H1 (cell line): ENCODE results near the gene CACNG4. TPM values are rescaled to one million over a fixed set of nuclear protein-coding genes. Genes with fewer than 3 reads are reported as not detected.

ENCODE experiments used
- CTCF ChIA-PET: fragments of 300-600 bp; sonication (Branson Sonifier 250); formaldehyde crosslinking; loops from one replicate; lab custom pipeline; 2021; ENCODE audit not compliant: partially characterized antibody; lab: Charles Lee
- POLR2A ChIA-PET: fragments of 300-600 bp; sonication (Branson Sonifier 250); formaldehyde crosslinking; loops from one replicate; lab custom pipeline; 2021; ENCODE audit warnings: inconsistent platforms; ENCODE audit not compliant: partially characterized antibody; lab: Charles Lee
- DNase-seq, 2 experiments: peaks; one replicate each; pipeline versions ENCODE4 v3.0.0 to v3.0.0-alpha.2; 2010 to 2022; ENCODE audit warnings: low spot score in 2 of 2, low read depth in 1 of 2, mixed read lengths in 1 of 2
- FAIRE-seq: peaks from 2 replicates; lab custom pipeline; 2011; peaks lifted over from hg19 to GRCh38; lab: Jason Lieb, UNC
- H2AFZ ChIP-seq: 2 replicates; pipeline ENCODE4 v1.8.1; 2012; ENCODE audit warnings: low read length, inconsistent platforms
- H2AK5ac ChIP-seq: 2 replicates; pipeline ENCODE4 v1.6.1; 2013; ENCODE audit warnings: low read depth, low read length
- H2BK120ac ChIP-seq: replicated peaks from 2 replicates; pipeline ENCODE3; 2013; ENCODE audit warnings: low read depth, low read length, inconsistent platforms
- H2BK12ac ChIP-seq: 2 replicates; pipeline ENCODE4 v1.6.1; 2013; ENCODE audit warnings: low read depth, low read length
- H2BK15ac ChIP-seq: 2 replicates; pipeline ENCODE4 v1.6.1; 2013; ENCODE audit warnings: low read length
- H2BK20ac ChIP-seq: 2 replicates; pipeline ENCODE4 v1.6.1; 2013; ENCODE audit warnings: low read length
- H2BK5ac ChIP-seq: 2 replicates; pipeline ENCODE4 v1.6.1; 2013; ENCODE audit warnings: low read depth, low read length
- H3K14ac ChIP-seq: 2 replicates; pipeline ENCODE4 v1.6.1; 2013; ENCODE audit warnings: inconsistent platforms; ENCODE audit not compliant: insufficient read length
- H3K18ac ChIP-seq: 2 replicates; pipeline ENCODE4 v1.6.1; 2013; ENCODE audit warnings: low read length; ENCODE audit errors: extremely low read depth
- H3K23ac ChIP-seq: 2 replicates; pipeline ENCODE4 v1.6.1; 2013; ENCODE audit warnings: inconsistent platforms; ENCODE audit not compliant: insufficient read length
- H3K23me2 ChIP-seq: 2 replicates; pipeline ENCODE4 v1.6.1; 2013; ENCODE audit warnings: low read depth, low read length
- H3K27ac ChIP-seq: 2 replicates; pipeline ENCODE4 v1.6.1; 2011; ENCODE audit warnings: low read depth, low read length, inconsistent platforms
- H3K27me3 ChIP-seq, 4 experiments: replicated peaks in 1 of 4; 1 replicate in 1 of 4; 2 replicates in 3 of 4; pipeline versions ENCODE4 v1.6.1 to v1.8.1; 2011 to 2013; ENCODE audit warnings: low read length in 3 of 4, mild to moderate bottlenecking in 3 of 4, inconsistent platforms in 2 of 4, mixed read lengths in 2 of 4, moderate library complexity in 1 of 4; ENCODE audit not compliant: control insufficient read depth in 3 of 4, insufficient read depth in 3 of 4; ENCODE audit errors: extremely low read depth in 1 of 4
- H3K36me3 ChIP-seq, 4 experiments: 2 replicates each; pipeline versions ENCODE4 v1.6.1 to v1.8.1; 2011 to 2013; ENCODE audit warnings: mild to moderate bottlenecking in 4 of 4, low read length in 3 of 4, moderate library complexity in 2 of 4, control low read depth in 1 of 4, inconsistent platforms in 1 of 4; ENCODE audit not compliant: insufficient read depth in 4 of 4, control insufficient read depth in 2 of 4
- H3K4ac ChIP-seq: replicated peaks from 2 replicates; pipeline ENCODE3; 2013; ENCODE audit warnings: low read length, low read depth, mixed read lengths, inconsistent platforms; ENCODE audit not compliant: insufficient read length
- H3K4me1 ChIP-seq, 4 experiments: replicated peaks in 1 of 4; 1 replicate in 1 of 4; 2 replicates in 3 of 4; pipeline versions ENCODE4 v1.6.1 to v1.8.1; 2011 to 2013; ENCODE audit warnings: low read length in 3 of 4, inconsistent platforms in 2 of 4, mixed read lengths in 1 of 4; ENCODE audit not compliant: insufficient read depth in 4 of 4, control insufficient read depth in 3 of 4
- H3K4me2 ChIP-seq, 2 experiments: 2 replicates each; pipeline versions ENCODE4 v1.6.1 to v1.8.1; 2011 to 2013; ENCODE audit warnings: low read depth in 2 of 2, low read length in 2 of 2, control low read depth in 1 of 2, inconsistent platforms in 1 of 2, mild to moderate bottlenecking in 1 of 2; ENCODE audit not compliant: insufficient read depth in 1 of 2
- H3K4me3 ChIP-seq, 4 experiments: fragments of 200-600, 300-600 bp in 1 of 4; sonication (generic), shearing (Covaris generic), sonication (Bioruptor Twin) in 1 of 4; 2 replicates each; pipeline versions ENCODE4 v1.5.1 to v1.8.1; 2011 to 2016; ENCODE audit warnings: low read length in 4 of 4, low read depth in 3 of 4, control low read depth in 2 of 4, inconsistent platforms in 2 of 4, mild to moderate bottlenecking in 2 of 4, mixed read lengths in 1 of 4, moderate library complexity in 1 of 4; ENCODE audit not compliant: insufficient read depth in 2 of 4; ENCODE audit errors: extremely low read depth in 1 of 4
- H3K56ac ChIP-seq: replicated peaks from 2 replicates; pipeline ENCODE3; 2013; ENCODE audit warnings: low read depth, mild to moderate bottlenecking, mixed read lengths, low read length, inconsistent platforms; ENCODE audit not compliant: insufficient read length
- H3K79me1 ChIP-seq: 2 replicates; pipeline ENCODE4 v1.6.1; 2013; ENCODE audit warnings: low read depth, low read length, control low read depth
- H3K79me2 ChIP-seq, 2 experiments: 2 replicates each; pipeline versions ENCODE4 v1.6.1 to v1.8.1; 2012 to 2013; ENCODE audit warnings: low read length in 2 of 2, mild to moderate bottlenecking in 2 of 2, inconsistent platforms in 1 of 2; ENCODE audit not compliant: insufficient read depth in 2 of 2, control insufficient read depth in 1 of 2
- H3K9ac ChIP-seq, 4 experiments: replicated peaks in 1 of 4; 1 replicate in 1 of 4; 2 replicates in 3 of 4; pipeline versions ENCODE4 v1.6.1 to v1.8.1; 2011 to 2013; ENCODE audit warnings: low read depth in 3 of 4, low read length in 3 of 4, control low read depth in 2 of 4, mild to moderate bottlenecking in 2 of 4, moderate library complexity in 2 of 4, inconsistent platforms in 1 of 4; ENCODE audit errors: extremely low read depth in 1 of 4
- H3K9me3 ChIP-seq, 2 experiments: 2 replicates each; pipeline versions ENCODE4 v1.6.1 to v1.8.1; 2012 to 2013; ENCODE audit warnings: mild to moderate bottlenecking in 2 of 2, moderate library complexity in 2 of 2, control low read depth in 1 of 2, inconsistent platforms in 1 of 2, low read depth in 1 of 2, low read length in 1 of 2, mixed read lengths in 1 of 2; ENCODE audit not compliant: insufficient read depth in 2 of 2
- H4K20me1 ChIP-seq, 2 experiments: replicated peaks in 1 of 2; 2 replicates each; pipeline versions ENCODE3 to v1.8.1; 2011 to 2013; ENCODE audit warnings: inconsistent platforms in 2 of 2, low read length in 2 of 2, mild to moderate bottlenecking in 1 of 2; ENCODE audit not compliant: insufficient read depth in 2 of 2, control insufficient read depth in 1 of 2
- H4K5ac ChIP-seq: 2 replicates; pipeline ENCODE4 v1.6.1; 2013; ENCODE audit warnings: low read length, low read depth, mixed read lengths, inconsistent platforms; ENCODE audit not compliant: insufficient read length
- H4K8ac ChIP-seq: 2 replicates; pipeline ENCODE4 v1.8.0; 2013; ENCODE audit warnings: mild to moderate bottlenecking, moderate library complexity, low read length, inconsistent platforms; ENCODE audit not compliant: insufficient read depth; ENCODE audit errors: extremely low read depth
- H4K91ac ChIP-seq: replicated peaks from 2 replicates; pipeline ENCODE3; 2013; ENCODE audit warnings: low read length, mixed read lengths, inconsistent platforms; ENCODE audit not compliant: insufficient read length
- BCL11A ChIP-seq, 2 experiments: IDR thresholded peaks; one replicate each; pipeline ENCODE4 v1.6.1; 2011; ENCODE audit warnings: low read depth in 2 of 2, low read length in 2 of 2, mild to moderate bottlenecking in 2 of 2
- BRCA1 ChIP-seq: IDR thresholded peaks from 2 replicates; pipeline ENCODE4 v1.6.1; 2012; ENCODE audit warnings: low read depth, low read length, improper control_type of control experiment
- CBX5 ChIP-seq: fragments of 300-800, 300-1000 bp; sonication (generic); IDR thresholded peaks from 2 replicates; pipeline ENCODE4 v1.7.1; 2016; ENCODE audit warnings: antibody characterized with exemption, low read length, low read depth
- CHD1 ChIP-seq: IDR thresholded peaks from 2 replicates; pipeline ENCODE4 v1.6.1; 2012; ENCODE audit warnings: low read depth, low read length, improper control_type of control experiment
- CTCF ChIP-seq, 3 experiments: IDR thresholded peaks; 1 replicate in 2 of 3; 2 replicates in 1 of 3; pipeline versions ENCODE4 v1.5.1 to v1.6.1; 2011; ENCODE audit warnings: low read length in 3 of 3, mild to moderate bottlenecking in 3 of 3, inconsistent platforms in 2 of 3, low read depth in 1 of 3, moderate library complexity in 1 of 3; ENCODE audit not compliant: insufficient read depth in 1 of 3; ENCODE audit errors: control extremely low read depth in 1 of 3
- JUN ChIP-seq: IDR thresholded peaks from 2 replicates; pipeline ENCODE4 v1.6.1; 2011; ENCODE audit warnings: low read depth, mild to moderate bottlenecking, improper control_type of control experiment, low read length
- POLR2A ChIP-seq, 2 experiments: IDR thresholded peaks; 1 replicate in 1 of 2; 2 replicates in 1 of 2; pipeline ENCODE4 v1.6.1; 2011; ENCODE audit warnings: low read depth in 2 of 2, low read length in 2 of 2, mild to moderate bottlenecking in 2 of 2; ENCODE audit errors: control extremely low read depth in 1 of 2
- RFX5 ChIP-seq: IDR thresholded peaks from 2 replicates; pipeline ENCODE4 v1.6.1; 2011; ENCODE audit warnings: low read depth, low read length, improper control_type of control experiment, borderline replicate concordance
- RNF2 ChIP-seq: fragments of 200-900, 300-1000 bp; sonication (generic); IDR thresholded peaks from 2 replicates; pipeline ENCODE4 v1.7.1; 2016; ENCODE audit warnings: borderline replicate concordance, low read depth, mild to moderate bottlenecking, antibody characterized with exemption, low read length; ENCODE audit not compliant: poor library complexity, severe bottlenecking; ENCODE audit errors: missing control alignments
- SIN3A ChIP-seq, 2 experiments: IDR thresholded peaks in 1 of 2; conservative IDR thresholded peaks in 1 of 2; 2 replicates each; pipeline ENCODE4 v1.6.1; 2011 to 2012; ENCODE audit warnings: low read length in 2 of 2, improper control_type of control experiment in 1 of 2, low read depth in 1 of 2, mild to moderate bottlenecking in 1 of 2
- SRF ChIP-seq: IDR thresholded peaks from 2 replicates; pipeline ENCODE4 v1.6.1; 2011; ENCODE audit warnings: mild to moderate bottlenecking, low read depth, low read length, moderate library complexity
- TEAD4 ChIP-seq: IDR thresholded peaks from 2 replicates; pipeline ENCODE4 v1.6.1; 2012; ENCODE audit warnings: low read depth, low read length, inconsistent platforms, mixed read lengths
- WGBS, 2 experiments: shearing (Covaris generic) in 1 of 2; methylation state at CpG; one replicate each; pipeline versions ENCODE4 v1.1.6 to v1.1.7; 2013 to 2015; ENCODE audit warnings: low lambda C conversion rate in 2 of 2, mixed read lengths in 2 of 2, inconsistent platforms in 1 of 2, low coverage in 1 of 2, missing lambda C conversion rate in 1 of 2; ENCODE audit not compliant: insufficient replicate concordance in 2 of 2, insufficient coverage in 1 of 2, insufficient read length in 1 of 2; ENCODE audit errors: extremely low coverage in 1 of 2, missing lambda C conversion rate in 1 of 2; 5-methylcytosine and 5-hydroxymethylcytosine counted together
- polyA plus RNA-seq, 7 experiments: library from polyadenylated mRNA; depleted of rRNA in 3 of 7; stranded (reverse) in 5 of 7; unstranded in 2 of 7; fragments of >200 nt in 5 of 7; fragments of 200-250 nt in 2 of 7; gene quantifications; 1 replicate in 5 of 7; 2 replicates in 1 of 7; 4 replicates in 1 of 7; pipeline versions ENCODE4 v1.2.1 to v1.2.3, GENCODE V29; 2011 to 2013; ENCODE audit warnings: missing spikeins in 2 of 7, mixed read lengths in 2 of 7
- total RNA-seq: library from RNA; stranded (reverse); fragmentation: NEBNext Ultra II Directional; extraction: Animal tissue kit (Norgen Biotek cat#: 25700); gene quantifications from 2 replicates; pipeline ENCODE4 v1.2.1, GENCODE V29; 2021

Gene CACNG4
- total and polyA plus RNA-seq, 2 of the 8 experiments (the other 6 are each of a cell fraction or from before 2014, with no cell fraction given), result 3.6 to 5.6 TPM

DNA sequence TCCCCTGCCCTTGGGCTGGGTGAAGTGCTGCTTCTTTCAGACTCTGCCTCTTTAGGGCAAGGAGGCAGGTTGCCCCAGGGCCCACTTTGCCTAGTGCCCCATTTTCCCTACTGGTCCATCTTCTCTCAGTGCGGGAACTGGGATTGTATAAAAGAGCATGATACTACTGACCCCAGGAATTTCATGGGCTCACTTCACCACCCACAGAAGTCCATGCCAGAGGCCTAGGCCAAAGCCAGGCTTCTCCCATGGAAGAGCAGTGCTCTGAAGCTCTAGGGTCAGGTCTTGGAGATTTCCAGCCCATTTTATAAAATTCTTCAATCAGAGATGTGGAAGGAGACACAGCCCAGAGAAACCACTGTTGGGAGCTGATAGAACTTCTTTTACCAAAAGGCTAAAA, 85.6 kb downstream of the CACNG4 start:
- DNase-seq (no peak), FAIRE-seq (no peak)
- Histone ChIP-seq H3K23me2 (peaks cover 2% of the 10 kb centered on the region; the same call in 1 of the 2 replicates), H3K79me1 (no peaks in the 10 kb centered on the region), H3K23ac (no peak overlapping the region), H3K36me3 (no peaks in the 10 kb centered on the region), H3K4me2 (no peak overlapping the region), H4K20me1 (no peaks in the 10 kb centered on the region), H3K9me3 (peaks cover 7 to 16% of the 10 kb centered on the region in 2 experiments; a peak in 2 of 4 replicates), H3K18ac (no peak overlapping the region), H3K14ac (no peak overlapping the region), H4K5ac (no peak overlapping the region), H3K27me3 (no peaks in the 10 kb centered on the region; a peak in 1 of 7 replicates), H3K9ac (no peak overlapping the region), H2BK20ac (no peak overlapping the region), H2BK120ac (no peak overlapping the region), H4K8ac (no peak overlapping the region), H3K27ac (no peak overlapping the region), H3K79me2 (no peaks in the 10 kb centered on the region), H2AFZ (no peak overlapping the region), H3K4ac (no peak overlapping the region), H3K4me1 (no peaks in the 10 kb centered on the region), H3K56ac (no peak overlapping the region), H2BK5ac (no peak overlapping the region), H2AK5ac (no peak overlapping the region), H2BK12ac (no peak overlapping the region), H4K91ac (no peak overlapping the region), H3K4me3 (no peak overlapping the region), H2BK15ac (no peak overlapping the region)
- POLR2A ChIA-PET, result no interaction called here
- WGBS, 2 experiments, result 100% methylated on average over 1 of the region's 1 CpG; no CpG with 5 or more reads in 1 of the 2 experiments
- CTCF ChIA-PET, result interaction anchor here (0.6 to 1.6 kb wide), 3 partner anchors 14 to 34 kb away, joined by 3 to 5 read pairs (median 3); no protein-coding TSS in a partner anchor
- TF ChIP-seq BRCA1 (no peak), JUN (no peak), SRF (no peak), CBX5 (no peak), SIN3A (conservative IDR thresholded peaks at IDR 0.05 in 1 of 2, IDR thresholded peaks at IDR 0.05 in 1 of 2; ENCODE audit: low read depth in 1 of 2, low read length in 2 of 2) (no peak), CTCF (IDR thresholded peaks at IDR 0.05; ENCODE audit: control extremely low read depth in 1 of 3, insufficient read depth in 1 of 3, low read depth in 1 of 3, low read length in 3 of 3) (no peak), CHD1 (no peak), BCL11A (IDR thresholded peaks at IDR 0.05; ENCODE audit: low read depth in 2 of 2, low read length in 2 of 2) (no peak), RNF2 (no peak), TEAD4 (no peak), POLR2A (IDR thresholded peaks at IDR 0.05; ENCODE audit: control extremely low read depth in 1 of 2, low read depth in 2 of 2, low read length in 2 of 2) (no peak), RFX5 (no peak)
